Breast epithelium (tissue), 3 donors: ENCODE measurements around the gene REC114.

Source experiments
- POLR2A ChIP-seq: fragments of 450-650 bp; IDR thresholded peaks from one replicate; pipeline ENCODE4 v1.6.1; 2016; ENCODE audit warnings: antibody characterized with exemption, mild to moderate bottlenecking, moderate library complexity
- POLR2AphosphoS5 ChIP-seq, 3 donors: sonication (generic); formaldehyde crosslinking; IDR thresholded peaks; one replicate each; pipeline ENCODE4 v1.6.1; 2017; ENCODE audit warnings: antibody characterized with exemption in 3 of 3
- TF ChIP-seq, protein P1 (sequence below), 3 donors: fragments of 450-650 bp; IDR thresholded peaks; one replicate each; pipeline ENCODE4 v1.5.1; 2016 to 2017; ENCODE audit warnings: antibody characterized with exemption in 3 of 3, mild to moderate bottlenecking in 3 of 3, moderate library complexity in 3 of 3

DNA sequence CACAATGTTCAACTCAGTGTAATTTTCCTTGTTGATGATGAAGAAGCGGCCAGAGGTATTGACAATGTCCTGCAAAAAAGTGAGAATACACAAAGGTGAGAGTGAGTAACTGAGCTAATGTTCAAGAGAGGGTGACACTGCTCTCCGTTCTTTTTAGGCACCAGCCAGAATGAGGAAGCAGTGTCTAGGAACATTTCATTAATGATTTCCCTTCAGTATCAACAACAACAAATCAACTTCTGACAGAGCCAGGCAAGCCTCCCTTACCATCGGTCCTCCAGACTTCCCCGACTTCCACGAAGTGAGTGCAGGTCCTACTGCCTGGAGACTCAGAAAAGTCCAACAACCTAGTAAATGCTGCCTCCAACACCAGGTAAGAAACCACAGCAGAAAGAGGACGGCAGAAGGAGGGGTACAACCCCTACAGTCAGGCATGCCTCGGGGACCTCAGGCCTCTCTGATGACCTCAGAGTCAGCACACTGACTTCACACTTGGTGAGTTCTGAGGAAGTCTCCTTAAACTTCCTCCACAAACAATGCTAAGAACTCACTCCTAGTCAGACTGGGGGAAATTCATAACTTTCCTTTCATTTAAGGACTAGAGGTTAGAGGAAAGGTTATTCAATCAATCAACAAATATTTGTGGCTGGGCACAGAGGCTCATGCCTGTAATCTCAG lies 127.5 kb downstream of the REC114 start:
- TF ChIP-seq, protein P1, sequence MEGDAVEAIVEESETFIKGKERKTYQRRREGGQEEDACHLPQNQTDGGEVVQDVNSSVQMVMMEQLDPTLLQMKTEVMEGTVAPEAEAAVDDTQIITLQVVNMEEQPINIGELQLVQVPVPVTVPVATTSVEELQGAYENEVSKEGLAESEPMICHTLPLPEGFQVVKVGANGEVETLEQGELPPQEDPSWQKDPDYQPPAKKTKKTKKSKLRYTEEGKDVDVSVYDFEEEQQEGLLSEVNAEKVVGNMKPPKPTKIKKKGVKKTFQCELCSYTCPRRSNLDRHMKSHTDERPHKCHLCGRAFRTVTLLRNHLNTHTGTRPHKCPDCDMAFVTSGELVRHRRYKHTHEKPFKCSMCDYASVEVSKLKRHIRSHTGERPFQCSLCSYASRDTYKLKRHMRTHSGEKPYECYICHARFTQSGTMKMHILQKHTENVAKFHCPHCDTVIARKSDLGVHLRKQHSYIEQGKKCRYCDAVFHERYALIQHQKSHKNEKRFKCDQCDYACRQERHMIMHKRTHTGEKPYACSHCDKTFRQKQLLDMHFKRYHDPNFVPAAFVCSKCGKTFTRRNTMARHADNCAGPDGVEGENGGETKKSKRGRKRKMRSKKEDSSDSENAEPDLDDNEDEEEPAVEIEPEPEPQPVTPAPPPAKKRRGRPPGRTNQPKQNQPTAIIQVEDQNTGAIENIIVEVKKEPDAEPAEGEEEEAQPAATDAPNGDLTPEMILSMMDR (IDR thresholded peaks at IDR 0.05), result no peak
- TF ChIP-seq POLR2A, result no peak
- no peak for TF ChIP-seq POLR2AphosphoS5 (IDR thresholded peaks at IDR 0.05)
